ENCODE measurements around the gene OR8B2.
"Not testable (repeated sequence)": the region's sequence is repeated elsewhere in the genome, so short reads cannot be mapped to it uniquely, and the experiment has no call there.

Gene OR8B2

GRCh38 chr11:124384399-124384798, at the start of gene OR8B2:
Gene OR8B2 (minus strand): TSS chr11:124384499. CDS start chr11:124383343, 1,156 bp downstream.
- H3K4me1 Mint-ChIP-seq (ENCODE audit: low read depth), result no peaks in the 10 kb centered on the region
- no peaks in the 10 kb centered on the region for H3K27me3 Mint-ChIP-seq (ENCODE audit: low read depth)
- no peak within 1 kb of the TSS for H3K4me3 Mint-ChIP-seq
- no peaks in the 10 kb centered on the region for H3K36me3 Mint-ChIP-seq (ENCODE audit: low read depth)
- H3K9me3 Mint-ChIP-seq, result no peaks in the 10 kb centered on the region
- no peak within 1 kb of the TSS for H3K27ac Mint-ChIP-seq

GRCh38 chr11:124429599-124429998, 45.3 kb upstream of the OR8B2 start:
- H3K4me3 Mint-ChIP-seq, result no peak overlapping the region
- no peak overlapping the region for H3K27ac Mint-ChIP-seq
- H3K27me3 Mint-ChIP-seq (ENCODE audit: low read depth), result peaks cover 6% of the 10 kb centered on the region
- H3K9me3 Mint-ChIP-seq, result peaks cover 5% of the 10 kb centered on the region
- no peaks in the 10 kb centered on the region for H3K4me1 Mint-ChIP-seq (ENCODE audit: low read depth)
- no peaks in the 10 kb centered on the region for H3K36me3 Mint-ChIP-seq (ENCODE audit: low read depth)

- Mint-ChIP-seq H3K4me1 (ENCODE audit: low read depth) (no peaks in the 10 kb centered on the region), H3K9me3 (peaks cover under 1% of the 10 kb centered on the region), H3K36me3 (ENCODE audit: low read depth) (no peaks in the 10 kb centered on the region), H3K27me3 (ENCODE audit: low read depth) (peaks cover under 1% of the 10 kb centered on the region), H3K27ac (no peak within 1 kb of the TSS), H3K4me3 (no peak within 1 kb of the TSS)
Observed at GRCh38 chr11:124424384-124424921, 40.2 kb upstream of the OR8B2 start, which contains the start of gene OR8B4. Gene OR8B4 (minus strand): TSS chr11:124424871. CDS start chr11:124424871, 0 bp downstream.

- Mint-ChIP-seq H3K4me1 (ENCODE audit: low read depth) (no peaks in the 10 kb centered on the region), H3K27ac (no peak overlapping the region), H3K9me3 (no peaks in the 10 kb centered on the region), H3K4me3 (no peak overlapping the region), H3K27me3 (ENCODE audit: low read depth) (peaks cover 5% of the 10 kb centered on the region), H3K36me3 (ENCODE audit: low read depth) (no peaks in the 10 kb centered on the region)
Observed at GRCh38 chr11:124421043-124421442, 36.7 kb upstream of the OR8B2 start.

GRCh38 chr11:124415356-124415923, 31.1 kb upstream of the OR8B2 start:
- Mint-ChIP-seq H3K27me3 (ENCODE audit: low read depth) (peaks cover 5% of the 10 kb centered on the region), H3K36me3 (ENCODE audit: low read depth) (no peaks in the 10 kb centered on the region), H3K9me3 (no peaks in the 10 kb centered on the region), H3K4me1 (ENCODE audit: low read depth) (no peaks in the 10 kb centered on the region), H3K4me3 (no peak overlapping the region), H3K27ac (no peak overlapping the region)

GRCh38 chr11:124409906-124410305, 25.6 kb upstream of the OR8B2 start:
- Mint-ChIP-seq H3K9me3 (no peaks in the 10 kb centered on the region), H3K27me3 (ENCODE audit: low read depth) (peaks cover 18% of the 10 kb centered on the region), H3K4me3 (no peak overlapping the region), H3K36me3 (ENCODE audit: low read depth) (no peaks in the 10 kb centered on the region), H3K4me1 (ENCODE audit: low read depth) (no peaks in the 10 kb centered on the region), H3K27ac (no peak overlapping the region)

- Mint-ChIP-seq H3K27ac (no peak overlapping the region), H3K4me1 (ENCODE audit: low read depth) (peaks cover 2% of the 10 kb centered on the region), H3K27me3 (ENCODE audit: low read depth) (peaks cover 18% of the 10 kb centered on the region), H3K4me3 (no peak overlapping the region), H3K36me3 (ENCODE audit: low read depth) (no peaks in the 10 kb centered on the region), H3K9me3 (no peaks in the 10 kb centered on the region)
Observed at GRCh38 chr11:124405581-124405980, 21.3 kb upstream of the OR8B2 start.

- H3K9me3 Mint-ChIP-seq; H3K27ac Mint-ChIP-seq; H3K36me3 Mint-ChIP-seq (ENCODE audit: low read depth); H3K4me1 Mint-ChIP-seq (ENCODE audit: low read depth); H3K4me3 Mint-ChIP-seq; H3K27me3 Mint-ChIP-seq (ENCODE audit: low read depth): not testable (repeated sequence)
Observed at GRCh38 chr11:124403186-124403585, 18.9 kb upstream of the OR8B2 start.

GRCh38 chr11:124402326-124402922, 18.1 kb upstream of the OR8B2 start:
- H3K27ac Mint-ChIP-seq, result no peak overlapping the region
- peaks cover 2% of the 10 kb centered on the region for H3K4me1 Mint-ChIP-seq (ENCODE audit: low read depth)
- H3K27me3 Mint-ChIP-seq (ENCODE audit: low read depth), result peaks cover 7% of the 10 kb centered on the region
- H3K36me3 Mint-ChIP-seq (ENCODE audit: low read depth), result no peaks in the 10 kb centered on the region
- H3K4me3 Mint-ChIP-seq, result no peak overlapping the region
- no peaks in the 10 kb centered on the region for H3K9me3 Mint-ChIP-seq

- H3K4me3 Mint-ChIP-seq, result no peak within 1 kb of the TSS
- H3K27ac Mint-ChIP-seq, result no peak within 1 kb of the TSS
- H3K27me3 Mint-ChIP-seq (ENCODE audit: low read depth), result no peaks in the 10 kb centered on the region
- H3K9me3 Mint-ChIP-seq, result no peaks in the 10 kb centered on the region
- no peaks in the 10 kb centered on the region for H3K36me3 Mint-ChIP-seq (ENCODE audit: low read depth)
- peaks cover 2% of the 10 kb centered on the region for H3K4me1 Mint-ChIP-seq (ENCODE audit: low read depth)
Observed at GRCh38 chr11:124398924-124399323, 14.6 kb upstream of the OR8B2 start, which contains the start of gene OR8B3. Gene OR8B3 (minus strand): TSS chr11:124399024. CDS start chr11:124397351, 1,673 bp downstream.

- H3K4me3 Mint-ChIP-seq; H3K36me3 Mint-ChIP-seq (ENCODE audit: low read depth); H3K27ac Mint-ChIP-seq; H3K9me3 Mint-ChIP-seq; H3K4me1 Mint-ChIP-seq (ENCODE audit: low read depth); H3K27me3 Mint-ChIP-seq (ENCODE audit: low read depth): not testable (repeated sequence)
Observed at GRCh38 chr11:124396847-124397246, 12.5 kb upstream of the OR8B2 start.

GRCh38 chr11:124394408-124394807, 10.1 kb upstream of the OR8B2 start:
- no peak overlapping the region for H3K4me3 Mint-ChIP-seq
- H3K27ac Mint-ChIP-seq, result no peak overlapping the region
- no peaks in the 10 kb centered on the region for H3K27me3 Mint-ChIP-seq (ENCODE audit: low read depth)

GRCh38 chr11:124382857-124383256, 1.4 kb downstream of the OR8B2 start:
- not testable (repeated sequence) for H3K27me3 Mint-ChIP-seq (ENCODE audit: low read depth); H3K4me3 Mint-ChIP-seq; H3K4me1 Mint-ChIP-seq (ENCODE audit: low read depth); H3K27ac Mint-ChIP-seq; H3K9me3 Mint-ChIP-seq; H3K36me3 Mint-ChIP-seq (ENCODE audit: low read depth)

More at GRCh38 chr11:124394408-124394807, 10.1 kb upstream of the OR8B2 start:
- H3K4me1 Mint-ChIP-seq (ENCODE audit: low read depth), result no peaks in the 10 kb centered on the region
- H3K9me3 Mint-ChIP-seq, result no peaks in the 10 kb centered on the region
- no peaks in the 10 kb centered on the region for H3K36me3 Mint-ChIP-seq (ENCODE audit: low read depth)

GRCh38 chr11:124380585-124380984, 3.7 kb downstream of the OR8B2 start:
- Mint-ChIP-seq H3K9me3 (no peaks in the 10 kb centered on the region), H3K27ac (no peak overlapping the region), H3K27me3 (ENCODE audit: low read depth) (no peaks in the 10 kb centered on the region), H3K4me1 (ENCODE audit: low read depth) (no peaks in the 10 kb centered on the region), H3K36me3 (ENCODE audit: low read depth) (no peaks in the 10 kb centered on the region), H3K4me3 (no peak overlapping the region)

- Mint-ChIP-seq H3K4me1 (ENCODE audit: low read depth) (no peaks in the 10 kb centered on the region), H3K36me3 (ENCODE audit: low read depth) (no peaks in the 10 kb centered on the region), H3K27ac (no peak overlapping the region), H3K27me3 (ENCODE audit: low read depth) (no peaks in the 10 kb centered on the region), H3K4me3 (no peak overlapping the region), H3K9me3 (no peaks in the 10 kb centered on the region)
Observed at GRCh38 chr11:124376280-124376679, 8.0 kb downstream of the OR8B2 start.
